ENCODE results near the gene MDFI. TPM values are rescaled to one million over a fixed set of nuclear protein-coding genes. Genes with fewer than 3 reads are reported as not detected.

Gene MDFI
- polyA plus RNA-seq, 2 of the 4 experiments (the other 2 are of a cell fraction): 0.06 to 0.30 TPM

DNA sequence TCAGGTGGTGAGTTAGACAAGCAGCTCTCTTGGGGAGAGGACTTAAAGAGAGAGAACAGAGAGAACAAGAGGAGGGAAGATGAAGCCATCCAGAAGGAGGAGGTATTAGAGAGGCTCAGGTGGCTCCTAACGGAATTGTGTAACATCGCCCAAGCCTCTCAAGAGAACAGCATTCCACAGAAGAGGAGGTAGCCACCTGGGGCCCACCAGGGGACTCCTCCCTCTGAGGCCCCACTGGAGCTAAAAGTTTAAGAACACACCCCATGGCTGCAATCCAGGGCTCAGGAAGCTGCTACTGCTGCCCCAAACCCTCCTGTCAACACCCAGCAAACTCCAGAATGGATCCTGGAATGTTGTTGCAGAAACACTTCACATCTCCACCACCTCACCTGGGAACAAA lies 23.6 kb upstream of the MDFI start:
- ATAC-seq: no peak
- Histone ChIP-seq H3K4me3 (no peak overlapping the region), H3K4me2 (no peak overlapping the region), H3K27ac (no peak overlapping the region), H3K9me3 (peaks cover 7% of the 10 kb centered on the region; the same call in 1 of the 3 replicates), H3K4me1 (no peaks in the 10 kb centered on the region)
- TF ChIP-seq, protein P1, sequence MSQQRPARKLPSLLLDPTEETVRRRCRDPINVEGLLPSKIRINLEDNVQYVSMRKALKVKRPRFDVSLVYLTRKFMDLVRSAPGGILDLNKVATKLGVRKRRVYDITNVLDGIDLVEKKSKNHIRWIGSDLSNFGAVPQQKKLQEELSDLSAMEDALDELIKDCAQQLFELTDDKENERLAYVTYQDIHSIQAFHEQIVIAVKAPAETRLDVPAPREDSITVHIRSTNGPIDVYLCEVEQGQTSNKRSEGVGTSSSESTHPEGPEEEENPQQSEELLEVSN (IDR thresholded peaks at IDR 0.05; ENCODE audit: borderline replicate concordance, low read depth): no peak
- TF ChIP-seq JUNB (IDR thresholded peaks at IDR 0.05): no peak
- TF ChIP-seq PHF8 (IDR thresholded peaks at IDR 0.05; ENCODE audit: borderline replicate concordance, low read depth): no peak
- no peak for DNase-seq (ENCODE audit: low read depth in 1 of 2, low spot score in 1 of 2)
- FAIRE-seq: no peak
- ChIA-PET POLR2A (no interaction called here), CTCF (interaction anchor here (0.8 to 1.7 kb wide), 4 partner anchors 12 to 80 kb away, joined by 3 to 11 read pairs (median 4); no protein-coding TSS in a partner anchor)
- WGBS (ENCODE audit: missing lambda C conversion rate): 84% methylated on average over 2 of the region's 2 CpGs

DNA sequence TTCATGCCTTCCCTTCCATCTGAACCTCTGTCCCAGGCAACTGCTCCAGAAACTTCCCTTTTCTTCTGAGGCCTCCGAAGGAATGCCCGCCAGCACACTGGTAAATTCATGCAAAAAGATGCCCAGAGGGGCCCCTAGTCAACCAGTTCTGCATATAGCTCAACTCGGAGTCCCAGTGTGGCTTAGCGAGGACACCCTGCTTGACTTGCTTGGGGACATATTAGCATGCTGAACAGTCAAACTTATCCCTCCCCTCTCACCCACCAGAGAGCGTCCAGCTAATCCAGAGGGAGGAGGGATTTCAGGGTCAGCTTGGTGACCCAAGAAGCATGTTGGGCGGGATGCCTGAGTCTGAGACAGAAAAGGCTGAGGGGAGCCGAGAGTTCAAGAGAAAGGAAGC lies 23.0 kb upstream of the MDFI start:
- WGBS (ENCODE audit: missing lambda C conversion rate): 71% methylated on average over 7 of the region's 7 CpGs
- no peak for ATAC-seq
- ChIA-PET POLR2A (no interaction called here), CTCF (interaction anchor here (0.9 to 1.3 kb wide), 2 partner anchors 69 to 79 kb away, joined by 3 read pairs; no protein-coding TSS in a partner anchor)
- Histone ChIP-seq H3K9me3 (peaks cover 8% of the 10 kb centered on the region; the same call in 2 of the 3 replicates), H3K27ac (no peak overlapping the region), H3K4me3 (no peak overlapping the region), H3K4me2 (no peak overlapping the region), H3K4me1 (no peaks in the 10 kb centered on the region)
- no peak for TF ChIP-seq BHLHE40 (IDR thresholded peaks at IDR 0.05; ENCODE audit: low read depth, low read length)
- TF ChIP-seq EHMT2 (IDR thresholded peaks at IDR 0.05; ENCODE audit: low read depth): no peak
- TF ChIP-seq GATA3 (IDR thresholded peaks at IDR 0.05; ENCODE audit: borderline replicate concordance): no peak
- no peak for TF ChIP-seq RARB (CRISPR knock-in tag; IDR thresholded peaks at IDR 0.05)
- TF ChIP-seq JUN (IDR thresholded peaks at IDR 0.05): no peak
- TF ChIP-seq HOXB13 (CRISPR knock-in tag; IDR thresholded peaks at IDR 0.05; ENCODE audit: low read depth): no peak
- TF ChIP-seq FOSL2 (IDR thresholded peaks at IDR 0.05): no peak
- no peak for TF ChIP-seq FOSL2 (CRISPR knock-in tag; IDR thresholded peaks at IDR 0.05)
- FAIRE-seq: no peak
- DNase-seq (ENCODE audit: low read depth in 1 of 2, low spot score in 1 of 2): no peak

DNA sequence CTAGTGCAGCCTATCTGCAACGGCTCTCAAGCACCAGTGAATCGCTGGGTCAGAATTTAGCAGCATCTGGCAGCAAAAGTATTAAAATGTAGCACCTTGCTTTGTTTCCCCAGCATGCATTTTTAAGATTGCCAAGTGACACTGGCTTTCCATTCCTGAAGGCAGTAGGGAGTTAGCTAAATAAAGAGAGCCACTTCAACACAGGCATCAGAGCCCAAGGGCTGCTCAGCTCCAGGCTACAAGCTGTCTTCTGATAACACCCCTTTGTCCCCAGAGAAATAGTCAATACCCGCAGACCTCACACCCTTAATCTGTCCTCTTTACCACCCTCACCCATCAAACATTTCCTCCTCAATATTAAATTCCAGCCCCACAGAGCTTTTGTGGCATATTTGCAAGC lies 19.7 kb upstream of the MDFI start:
- no peak for ATAC-seq
- Histone ChIP-seq H3K9me3 (peaks cover 18% of the 10 kb centered on the region), H3K27ac (no peak overlapping the region), H3K4me2 (no peak overlapping the region), H3K4me3 (no peak overlapping the region), H3K4me1 (no peaks in the 10 kb centered on the region)
- DNase-seq (ENCODE audit: low read depth in 1 of 2, low spot score in 1 of 2): no peak
- ChIA-PET POLR2A (no interaction called here), CTCF (interaction anchor here (0.7 kb wide), 1 partner anchor 44 kb away, joined by 3 read pairs; no protein-coding TSS in a partner anchor)
- 75% methylated on average over 3 of the region's 3 CpGs for WGBS (ENCODE audit: missing lambda C conversion rate)
- no peak for FAIRE-seq
- TF ChIP-seq, protein P2, sequence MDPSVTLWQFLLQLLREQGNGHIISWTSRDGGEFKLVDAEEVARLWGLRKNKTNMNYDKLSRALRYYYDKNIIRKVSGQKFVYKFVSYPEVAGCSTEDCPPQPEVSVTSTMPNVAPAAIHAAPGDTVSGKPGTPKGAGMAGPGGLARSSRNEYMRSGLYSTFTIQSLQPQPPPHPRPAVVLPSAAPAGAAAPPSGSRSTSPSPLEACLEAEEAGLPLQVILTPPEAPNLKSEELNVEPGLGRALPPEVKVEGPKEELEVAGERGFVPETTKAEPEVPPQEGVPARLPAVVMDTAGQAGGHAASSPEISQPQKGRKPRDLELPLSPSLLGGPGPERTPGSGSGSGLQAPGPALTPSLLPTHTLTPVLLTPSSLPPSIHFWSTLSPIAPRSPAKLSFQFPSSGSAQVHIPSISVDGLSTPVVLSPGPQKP (IDR thresholded peaks at IDR 0.05; ENCODE audit: low read depth, low read length): no peak
- TF ChIP-seq FOSL2 (IDR thresholded peaks at IDR 0.05): no peak
- no peak for TF ChIP-seq FOSL2 (CRISPR knock-in tag; IDR thresholded peaks at IDR 0.05)
- TF ChIP-seq, protein P1 (IDR thresholded peaks at IDR 0.05; ENCODE audit: borderline replicate concordance, low read depth): no peak
- TF ChIP-seq ESRRA (IDR thresholded peaks at IDR 0.05; ENCODE audit: borderline replicate concordance, low read length): no peak
- TF ChIP-seq, protein P3, sequence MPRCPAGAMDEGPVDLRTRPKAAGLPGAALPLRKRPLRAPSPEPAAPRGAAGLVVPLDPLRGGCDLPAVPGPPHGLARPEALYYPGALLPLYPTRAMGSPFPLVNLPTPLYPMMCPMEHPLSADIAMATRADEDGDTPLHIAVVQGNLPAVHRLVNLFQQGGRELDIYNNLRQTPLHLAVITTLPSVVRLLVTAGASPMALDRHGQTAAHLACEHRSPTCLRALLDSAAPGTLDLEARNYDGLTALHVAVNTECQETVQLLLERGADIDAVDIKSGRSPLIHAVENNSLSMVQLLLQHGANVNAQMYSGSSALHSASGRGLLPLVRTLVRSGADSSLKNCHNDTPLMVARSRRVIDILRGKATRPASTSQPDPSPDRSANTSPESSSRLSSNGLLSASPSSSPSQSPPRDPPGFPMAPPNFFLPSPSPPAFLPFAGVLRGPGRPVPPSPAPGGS (IDR thresholded peaks at IDR 0.05): no peak
- no peak for TF ChIP-seq ZC3H11A (IDR thresholded peaks at IDR 0.05)
- no peak for TF ChIP-seq CBX2 (IDR thresholded peaks at IDR 0.05; ENCODE audit: borderline replicate concordance, low read depth)
- TF ChIP-seq ZNF302 (CRISPR knock-in tag; IDR thresholded peaks at IDR 0.05): no peak
- TF ChIP-seq, protein P4, sequence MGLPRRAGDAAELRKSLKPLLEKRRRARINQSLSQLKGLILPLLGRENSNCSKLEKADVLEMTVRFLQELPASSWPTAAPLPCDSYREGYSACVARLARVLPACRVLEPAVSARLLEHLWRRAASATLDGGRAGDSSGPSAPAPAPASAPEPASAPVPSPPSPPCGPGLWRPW (IDR thresholded peaks at IDR 0.05): no peak
- TF ChIP-seq EHMT2 (IDR thresholded peaks at IDR 0.05; ENCODE audit: low read depth): no peak
- TF ChIP-seq, protein P5, sequence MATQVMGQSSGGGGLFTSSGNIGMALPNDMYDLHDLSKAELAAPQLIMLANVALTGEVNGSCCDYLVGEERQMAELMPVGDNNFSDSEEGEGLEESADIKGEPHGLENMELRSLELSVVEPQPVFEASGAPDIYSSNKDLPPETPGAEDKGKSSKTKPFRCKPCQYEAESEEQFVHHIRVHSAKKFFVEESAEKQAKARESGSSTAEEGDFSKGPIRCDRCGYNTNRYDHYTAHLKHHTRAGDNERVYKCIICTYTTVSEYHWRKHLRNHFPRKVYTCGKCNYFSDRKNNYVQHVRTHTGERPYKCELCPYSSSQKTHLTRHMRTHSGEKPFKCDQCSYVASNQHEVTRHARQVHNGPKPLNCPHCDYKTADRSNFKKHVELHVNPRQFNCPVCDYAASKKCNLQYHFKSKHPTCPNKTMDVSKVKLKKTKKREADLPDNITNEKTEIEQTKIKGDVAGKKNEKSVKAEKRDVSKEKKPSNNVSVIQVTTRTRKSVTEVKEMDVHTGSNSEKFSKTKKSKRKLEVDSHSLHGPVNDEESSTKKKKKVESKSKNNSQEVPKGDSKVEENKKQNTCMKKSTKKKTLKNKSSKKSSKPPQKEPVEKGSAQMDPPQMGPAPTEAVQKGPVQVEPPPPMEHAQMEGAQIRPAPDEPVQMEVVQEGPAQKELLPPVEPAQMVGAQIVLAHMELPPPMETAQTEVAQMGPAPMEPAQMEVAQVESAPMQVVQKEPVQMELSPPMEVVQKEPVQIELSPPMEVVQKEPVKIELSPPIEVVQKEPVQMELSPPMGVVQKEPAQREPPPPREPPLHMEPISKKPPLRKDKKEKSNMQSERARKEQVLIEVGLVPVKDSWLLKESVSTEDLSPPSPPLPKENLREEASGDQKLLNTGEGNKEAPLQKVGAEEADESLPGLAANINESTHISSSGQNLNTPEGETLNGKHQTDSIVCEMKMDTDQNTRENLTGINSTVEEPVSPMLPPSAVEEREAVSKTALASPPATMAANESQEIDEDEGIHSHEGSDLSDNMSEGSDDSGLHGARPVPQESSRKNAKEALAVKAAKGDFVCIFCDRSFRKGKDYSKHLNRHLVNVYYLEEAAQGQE (IDR thresholded peaks at IDR 0.05): no peak
- TF ChIP-seq, protein P6, sequence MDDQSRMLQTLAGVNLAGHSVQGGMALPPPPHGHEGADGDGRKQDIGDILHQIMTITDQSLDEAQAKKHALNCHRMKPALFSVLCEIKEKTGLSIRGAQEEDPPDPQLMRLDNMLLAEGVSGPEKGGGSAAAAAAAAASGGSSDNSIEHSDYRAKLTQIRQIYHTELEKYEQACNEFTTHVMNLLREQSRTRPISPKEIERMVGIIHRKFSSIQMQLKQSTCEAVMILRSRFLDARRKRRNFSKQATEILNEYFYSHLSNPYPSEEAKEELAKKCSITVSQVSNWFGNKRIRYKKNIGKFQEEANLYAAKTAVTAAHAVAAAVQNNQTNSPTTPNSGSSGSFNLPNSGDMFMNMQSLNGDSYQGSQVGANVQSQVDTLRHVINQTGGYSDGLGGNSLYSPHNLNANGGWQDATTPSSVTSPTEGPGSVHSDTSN (IDR thresholded peaks at IDR 0.05): no peak
- TF ChIP-seq TP53 (CRISPR knock-in tag; IDR thresholded peaks at IDR 0.05): no peak
- TF ChIP-seq MAZ (IDR thresholded peaks at IDR 0.05; ENCODE audit: borderline replicate concordance, low read depth, low read length): no peak
- no peak for TF ChIP-seq EHF (CRISPR knock-in tag; IDR thresholded peaks at IDR 0.05)
